Measurements from ENCODE around the gene CISD1.

DNA sequence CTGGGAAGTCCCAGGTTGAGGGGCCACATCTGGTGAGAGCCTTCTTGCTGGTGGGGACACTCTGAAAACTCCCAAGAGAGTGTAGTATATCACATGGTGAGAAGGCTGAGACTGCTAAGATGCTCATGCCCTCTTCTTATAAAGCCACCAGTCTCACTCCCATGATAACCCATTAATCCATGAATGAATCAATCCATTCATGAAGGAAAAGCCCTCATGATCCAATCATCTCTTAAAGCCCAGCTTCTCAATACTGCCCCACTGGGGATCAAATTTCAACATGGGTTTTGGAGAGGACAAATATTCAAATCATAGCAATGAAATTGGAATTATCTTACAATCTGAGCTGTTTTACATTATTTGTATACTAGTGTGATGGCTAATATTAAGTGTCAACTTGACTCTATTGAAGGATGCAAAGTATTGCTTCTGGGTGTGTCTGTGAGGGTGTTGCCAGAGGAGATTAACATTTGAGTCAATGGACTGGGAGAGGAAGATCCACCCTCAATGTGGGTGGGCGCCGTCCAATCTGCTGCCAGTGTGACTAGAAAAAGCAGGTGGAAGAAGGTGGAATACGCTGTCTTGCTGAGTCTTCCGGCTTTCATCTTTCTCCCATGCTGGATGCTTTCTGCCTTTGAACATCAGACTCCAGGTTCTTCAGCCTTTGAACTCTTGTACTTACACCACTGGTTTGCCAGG lies 51.5 kb downstream of the CISD1 start:
- TF ChIP-seq MYC (IDR thresholded peaks at IDR 0.05; ENCODE audit: insufficient read depth, insufficient read length, insufficient replicate concordance, low read length, severe bottlenecking) (no peak), CEBPB (IDR thresholded peaks at IDR 0.05; ENCODE audit: borderline replicate concordance in 1 of 2, low read depth in 2 of 2, low read length in 2 of 2) (no peak)
- TF ChIP-seq, protein P1, sequence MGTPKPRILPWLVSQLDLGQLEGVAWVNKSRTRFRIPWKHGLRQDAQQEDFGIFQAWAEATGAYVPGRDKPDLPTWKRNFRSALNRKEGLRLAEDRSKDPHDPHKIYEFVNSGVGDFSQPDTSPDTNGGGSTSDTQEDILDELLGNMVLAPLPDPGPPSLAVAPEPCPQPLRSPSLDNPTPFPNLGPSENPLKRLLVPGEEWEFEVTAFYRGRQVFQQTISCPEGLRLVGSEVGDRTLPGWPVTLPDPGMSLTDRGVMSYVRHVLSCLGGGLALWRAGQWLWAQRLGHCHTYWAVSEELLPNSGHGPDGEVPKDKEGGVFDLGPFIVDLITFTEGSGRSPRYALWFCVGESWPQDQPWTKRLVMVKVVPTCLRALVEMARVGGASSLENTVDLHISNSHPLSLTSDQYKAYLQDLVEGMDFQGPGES (IDR thresholded peaks at IDR 0.05), result no peak
- TF ChIP-seq, protein P2, sequence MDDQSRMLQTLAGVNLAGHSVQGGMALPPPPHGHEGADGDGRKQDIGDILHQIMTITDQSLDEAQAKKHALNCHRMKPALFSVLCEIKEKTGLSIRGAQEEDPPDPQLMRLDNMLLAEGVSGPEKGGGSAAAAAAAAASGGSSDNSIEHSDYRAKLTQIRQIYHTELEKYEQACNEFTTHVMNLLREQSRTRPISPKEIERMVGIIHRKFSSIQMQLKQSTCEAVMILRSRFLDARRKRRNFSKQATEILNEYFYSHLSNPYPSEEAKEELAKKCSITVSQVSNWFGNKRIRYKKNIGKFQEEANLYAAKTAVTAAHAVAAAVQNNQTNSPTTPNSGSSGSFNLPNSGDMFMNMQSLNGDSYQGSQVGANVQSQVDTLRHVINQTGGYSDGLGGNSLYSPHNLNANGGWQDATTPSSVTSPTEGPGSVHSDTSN (IDR thresholded peaks at IDR 0.05; ENCODE audit: insufficient replicate concordance, low read depth, low read length), result no peak

Measured in GM12878 (cell line).